HCT116 (cell line): ENCODE data around the gene GFPT2. TPM values are rescaled to one million over a fixed set of nuclear protein-coding genes. Genes with fewer than 3 reads are reported as not detected.

Experiments
- ATAC-seq: fragments of 200-7000 bp; cut with Tn5 transposase; 2 replicates; pipeline ENCODE4 v1.9.1; 2020; ENCODE audit warnings: mild to moderate bottlenecking, moderate library complexity
- BruUV-seq: library from RNA; stranded (reverse); fragments of 400-500 nt; replicated peaks from 2 replicates; lab custom pipeline; 2021; lab: Mats Ljungman, UMichigan
- CTCF ChIA-PET: fragments of 300-600 bp; sonication (Branson Sonifier 250); formaldehyde crosslinking; loops from one replicate; lab custom pipeline; 2021; ENCODE audit warnings: antibody characterized with exemption; lab: Charles Lee
- POLR2A ChIA-PET: fragments of 300-600, 350-600 bp; sonication (Branson Sonifier 250); formaldehyde crosslinking; loops from one replicate; lab custom pipeline; 2021; ENCODE audit warnings: antibody characterized with exemption; lab: Charles Lee
- RAD21 ChIA-PET, 2 experiments: fragments of 300-600 bp; sonication (Branson Sonifier 250); formaldehyde crosslinking; loops; one replicate each; lab custom pipeline; 2023; ENCODE audit warnings: low total read pairs in 2 of 2; ENCODE audit not compliant: uncharacterized antibody in 2 of 2, unreplicated experiment in 2 of 2, low non-redundant PET in 1 of 2; lab: Charles Lee
- DNase-seq: peaks from one replicate; pipeline ENCODE4 v3.0.0-alpha.2; 2010; ENCODE audit warnings: low read depth, low spot score
- H2AFZ ChIP-seq: fragments of 200-600 bp; shearing (Covaris generic), sonication (generic); 2 replicates; pipeline ENCODE4 v1.6.1; 2017; ENCODE audit warnings: low read depth, mixed run types, mixed read lengths, antibody characterized with exemption, low read length; ENCODE audit not compliant: poor library complexity, severe bottlenecking
- H3K27ac ChIP-seq: 2 replicates; pipeline ENCODE4 v1.5.1; 2012; ENCODE audit warnings: low read depth, low read length
- H3K27me3 ChIP-seq: fragments of 200-600 bp; sonication (generic); 2 replicates; pipeline ENCODE4 v1.6.1; 2016; ENCODE audit warnings: mixed run types, low read length, mixed read lengths; ENCODE audit not compliant: insufficient read depth
- H3K36me3 ChIP-seq, 2 experiments: fragments of 200-500 bp in 1 of 2; fragments of 200-600 bp in 1 of 2; sonication (Bioruptor generic) in 1 of 2; sonication (generic) in 1 of 2; 2 replicates each; pipeline versions ENCODE4 v1.5.1 to v1.6.1; 2014 to 2016; ENCODE audit warnings: low read length in 2 of 2, inconsistent platforms in 1 of 2, mixed read lengths in 1 of 2, mixed run types in 1 of 2; ENCODE audit not compliant: insufficient read depth in 2 of 2, control insufficient read depth in 1 of 2
- H3K4me1 ChIP-seq, 2 experiments: fragments of 200-600 bp in 1 of 2; sonication (generic) in 1 of 2; 2 replicates each; pipeline versions ENCODE4 v1.5.1 to v1.6.1; 2012 to 2017; ENCODE audit warnings: low read length in 2 of 2, inconsistent platforms in 1 of 2, mild to moderate bottlenecking in 1 of 2, mixed read lengths in 1 of 2, mixed run types in 1 of 2, moderate library complexity in 1 of 2; ENCODE audit not compliant: insufficient read depth in 2 of 2, control insufficient read depth in 1 of 2
- H3K4me2 ChIP-seq: fragments of 200-600 bp; sonication (generic); 2 replicates; pipeline ENCODE4 v1.6.1; 2017; ENCODE audit warnings: mixed run types, low read length, mixed read lengths
- H3K4me3 ChIP-seq, 2 experiments: fragments of 200-600 bp in 1 of 2; sonication (generic) in 1 of 2; replicated peaks in 1 of 2; 2 replicates each; pipeline ENCODE4 v1.5.1; 2011 to 2016; ENCODE audit warnings: low read length in 2 of 2, control low read depth in 1 of 2, low read depth in 1 of 2, mild to moderate bottlenecking in 1 of 2, mixed read lengths in 1 of 2, mixed run types in 1 of 2
- H3K79me2 ChIP-seq: fragments of 200-600 bp; sonication (generic); 2 replicates; pipeline ENCODE4 v1.6.1; 2017; ENCODE audit warnings: mild to moderate bottlenecking, mixed run types, low read length, moderate library complexity, mixed read lengths; ENCODE audit not compliant: insufficient read depth
- H3K9ac ChIP-seq: fragments of 200-600 bp; sonication (generic); 2 replicates; pipeline ENCODE4 v1.6.1; 2016; ENCODE audit warnings: low read length, mixed read lengths
- H3K9me2 ChIP-seq: fragments of 200-600 bp; sonication (generic), shearing (Covaris generic); 2 replicates; pipeline ENCODE4 v1.6.1; 2017; ENCODE audit warnings: mixed run types, mild to moderate bottlenecking, moderate library complexity; ENCODE audit not compliant: insufficient read depth
- H3K9me3 ChIP-seq, 2 experiments: fragments of 200-500 bp in 1 of 2; fragments of 200-600 bp in 1 of 2; sonication (Bioruptor generic) in 1 of 2; sonication (generic) in 1 of 2; 2 replicates each; pipeline ENCODE4 v1.6.1; 2014 to 2017; ENCODE audit warnings: low read length in 2 of 2, mixed read lengths in 2 of 2, inconsistent platforms in 1 of 2, low read depth in 1 of 2, mild to moderate bottlenecking in 1 of 2, mixed run types in 1 of 2, moderate library complexity in 1 of 2; ENCODE audit not compliant: control insufficient read depth in 1 of 2, insufficient read depth in 1 of 2
- H4K20me1 ChIP-seq: fragments of 200-600 bp; sonication (generic), shearing (Covaris generic); 2 replicates; pipeline ENCODE4 v1.6.1; 2017; ENCODE audit warnings: mixed run types, mild to moderate bottlenecking, moderate library complexity; ENCODE audit not compliant: insufficient read depth
- CBX3 ChIP-seq: IDR thresholded peaks from 2 replicates; pipeline ENCODE4 v1.6.1; 2012; ENCODE audit warnings: low read depth
- CEBPB ChIP-seq: IDR thresholded peaks from 2 replicates; pipeline ENCODE4 v1.6.1; 2012; ENCODE audit warnings: low read depth
- EGR1 ChIP-seq: IDR thresholded peaks from 2 replicates; pipeline ENCODE4 v1.6.1; 2012; ENCODE audit warnings: low read depth
- ELF1 ChIP-seq: IDR thresholded peaks from 2 replicates; pipeline ENCODE4 v1.6.1; 2012; ENCODE audit warnings: low read depth, borderline replicate concordance
- EZH2 ChIP-seq: fragments of 200-600 bp; sonication (generic); IDR thresholded peaks from 2 replicates; pipeline ENCODE4 v1.6.1; 2017; ENCODE audit warnings: antibody characterized with exemption, mixed run types
- FOSL1 ChIP-seq: IDR thresholded peaks from 2 replicates; pipeline ENCODE4 v1.6.1; 2012; ENCODE audit warnings: low read depth
- POLR2A ChIP-seq: IDR thresholded peaks from 2 replicates; pipeline ENCODE4 v1.7.0; 2011; ENCODE audit warnings: borderline replicate concordance; ENCODE audit not compliant: insufficient read depth, insufficient read length; ENCODE audit errors: extremely low read depth
- POLR2AphosphoS5 ChIP-seq: IDR thresholded peaks from 2 replicates; pipeline ENCODE4 v1.6.1; 2011; ENCODE audit warnings: mild to moderate bottlenecking, low read depth, low read length, moderate library complexity
- RAD21 ChIP-seq: IDR thresholded peaks from 2 replicates; pipeline ENCODE4 v1.6.1; 2012; ENCODE audit warnings: low read depth, mild to moderate bottlenecking
- SP1 ChIP-seq: IDR thresholded peaks from 2 replicates; pipeline ENCODE4 v1.6.1; 2012; ENCODE audit warnings: low read depth
- SRF ChIP-seq: IDR thresholded peaks from 2 replicates; pipeline ENCODE4 v1.6.1; 2012; ENCODE audit warnings: low read depth
- TCF7L2 ChIP-seq: IDR thresholded peaks from 2 replicates; pipeline ENCODE4 v1.7.0; 2011; ENCODE audit warnings: borderline replicate concordance, inconsistent platforms; ENCODE audit not compliant: insufficient read depth, insufficient read length; ENCODE audit errors: extremely low read depth
- YY1 ChIP-seq: IDR thresholded peaks from 2 replicates; pipeline ENCODE4 v1.6.1; 2011; ENCODE audit warnings: low read length, low read depth, moderate library complexity, mild to moderate bottlenecking; ENCODE audit not compliant: insufficient replicate concordance; ENCODE audit errors: extremely low read depth
- ZFX ChIP-seq: fragments of 450-650 bp; IDR thresholded peaks from 2 replicates; pipeline ENCODE4 v1.6.1; 2017
- ZNF274 ChIP-seq: fragments of 200-500 bp; sonication (Bioruptor generic); IDR thresholded peaks from 2 replicates; pipeline ENCODE4 v1.6.1; 2014; ENCODE audit warnings: mild to moderate bottlenecking, low read depth, low read length, inconsistent platforms
- intact Hi-C: fragments of 100-400 bp; cut with micrococcal nuclease; formaldehyde crosslinking; loops from 2 replicates; pipeline ENCODE4 v1.10.0; 2022
- total RNA-seq: library from RNA; stranded (reverse); gene quantifications from one replicate; pipeline ENCODE4 v1.2.1, GENCODE V29; 2021; ENCODE audit not compliant: unreplicated experiment
- TF ChIP-seq, protein P1 (sequence below): IDR thresholded peaks from 2 replicates; pipeline ENCODE4 v1.6.1; 2012; ENCODE audit warnings: low read depth
- TF ChIP-seq, protein P2 (sequence below), 3 experiments: fragments of 200-600 bp in 1 of 3; sonication (generic) in 1 of 3; IDR thresholded peaks in 2 of 3; conservative IDR thresholded peaks in 1 of 3; 2 replicates each; pipeline ENCODE4 v1.5.1; 2012 to 2017; ENCODE audit warnings: low read depth in 2 of 3, low read length in 2 of 3, antibody characterized with exemption in 1 of 3, borderline replicate concordance in 1 of 3, control low read depth in 1 of 3, mild to moderate bottlenecking in 1 of 3, mixed read lengths in 1 of 3, mixed run types in 1 of 3, moderate library complexity in 1 of 3; ENCODE audit not compliant: insufficient read depth in 1 of 3
- TF ChIP-seq, protein P3 (sequence below): IDR thresholded peaks from 2 replicates; pipeline ENCODE4 v1.6.1; 2012

The GFPT2 gene
- total RNA-seq, 1 experiment from 2014 or later: 16.1 TPM

DNA sequence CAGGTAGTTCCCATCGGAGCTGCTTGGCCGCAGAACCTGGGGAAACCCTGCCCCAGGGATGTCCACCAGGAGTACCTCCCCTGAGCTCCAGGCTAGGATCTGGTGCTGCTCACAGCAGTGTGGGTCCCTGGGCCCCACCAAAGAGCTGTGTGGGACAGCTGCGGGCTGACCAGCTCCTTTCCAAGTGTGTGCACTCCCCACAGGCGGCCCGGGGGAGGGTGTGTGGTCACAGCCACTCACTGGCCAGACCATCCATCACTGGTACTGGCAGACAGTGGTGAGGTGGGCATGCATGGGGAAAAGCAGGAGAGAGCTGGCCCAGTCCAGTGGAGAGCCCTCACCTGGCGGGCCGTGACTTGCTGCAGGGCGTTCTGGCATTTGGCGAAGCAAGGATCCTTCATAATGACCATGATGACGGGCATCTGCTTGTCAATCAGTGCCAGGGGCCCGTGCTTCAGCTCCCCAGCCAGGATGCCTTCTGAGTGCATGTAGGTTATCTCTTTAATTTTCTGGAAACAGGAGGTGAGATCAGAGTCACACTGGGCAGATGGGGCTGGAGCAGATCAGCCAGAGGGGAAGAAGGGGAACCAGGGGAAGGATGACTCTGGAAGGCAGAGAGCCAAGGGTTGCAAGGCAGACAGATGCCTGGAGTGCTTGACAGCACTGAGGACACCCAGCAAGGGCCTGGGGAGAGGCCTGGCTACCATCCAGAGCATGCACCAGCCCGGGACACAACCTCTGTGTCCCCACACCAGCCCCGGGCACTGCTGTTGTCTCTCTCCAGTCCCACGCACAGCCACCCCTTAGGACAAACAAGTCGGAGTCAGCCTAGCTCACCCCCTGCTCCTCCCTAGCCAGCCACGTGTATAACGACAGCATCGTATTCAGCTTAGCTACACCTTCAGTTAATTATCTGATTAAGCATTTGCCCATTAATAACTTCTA, 48.4 kb downstream of the GFPT2 start:
- Histone ChIP-seq H3K79me2 (no peaks in the 10 kb centered on the region), H3K27me3 (no peaks in the 10 kb centered on the region), H3K9ac (no peak overlapping the region), H3K4me3 (no peak overlapping the region), H3K27ac (no peak overlapping the region), H3K36me3 (no peaks in the 10 kb centered on the region), H4K20me1 (no peaks in the 10 kb centered on the region), H3K9me3 (no peaks in the 10 kb centered on the region), H2AFZ (no peak overlapping the region), H3K4me1 (no peaks in the 10 kb centered on the region), H3K9me2 (no peaks in the 10 kb centered on the region), H3K4me2 (no peak overlapping the region)
- TF ChIP-seq POLR2A (no peak), EGR1 (no peak), SRF (no peak), CEBPB (no peak), YY1 (no peak), ZFX (no peak), RAD21 (no peak), TCF7L2 (no peak), POLR2AphosphoS5 (no peak), ZNF274 (no peak), SP1 (no peak), FOSL1 (no peak), ELF1 (no peak), EZH2 (no peak), CBX3 (no peak)
- TF ChIP-seq, protein P1, sequence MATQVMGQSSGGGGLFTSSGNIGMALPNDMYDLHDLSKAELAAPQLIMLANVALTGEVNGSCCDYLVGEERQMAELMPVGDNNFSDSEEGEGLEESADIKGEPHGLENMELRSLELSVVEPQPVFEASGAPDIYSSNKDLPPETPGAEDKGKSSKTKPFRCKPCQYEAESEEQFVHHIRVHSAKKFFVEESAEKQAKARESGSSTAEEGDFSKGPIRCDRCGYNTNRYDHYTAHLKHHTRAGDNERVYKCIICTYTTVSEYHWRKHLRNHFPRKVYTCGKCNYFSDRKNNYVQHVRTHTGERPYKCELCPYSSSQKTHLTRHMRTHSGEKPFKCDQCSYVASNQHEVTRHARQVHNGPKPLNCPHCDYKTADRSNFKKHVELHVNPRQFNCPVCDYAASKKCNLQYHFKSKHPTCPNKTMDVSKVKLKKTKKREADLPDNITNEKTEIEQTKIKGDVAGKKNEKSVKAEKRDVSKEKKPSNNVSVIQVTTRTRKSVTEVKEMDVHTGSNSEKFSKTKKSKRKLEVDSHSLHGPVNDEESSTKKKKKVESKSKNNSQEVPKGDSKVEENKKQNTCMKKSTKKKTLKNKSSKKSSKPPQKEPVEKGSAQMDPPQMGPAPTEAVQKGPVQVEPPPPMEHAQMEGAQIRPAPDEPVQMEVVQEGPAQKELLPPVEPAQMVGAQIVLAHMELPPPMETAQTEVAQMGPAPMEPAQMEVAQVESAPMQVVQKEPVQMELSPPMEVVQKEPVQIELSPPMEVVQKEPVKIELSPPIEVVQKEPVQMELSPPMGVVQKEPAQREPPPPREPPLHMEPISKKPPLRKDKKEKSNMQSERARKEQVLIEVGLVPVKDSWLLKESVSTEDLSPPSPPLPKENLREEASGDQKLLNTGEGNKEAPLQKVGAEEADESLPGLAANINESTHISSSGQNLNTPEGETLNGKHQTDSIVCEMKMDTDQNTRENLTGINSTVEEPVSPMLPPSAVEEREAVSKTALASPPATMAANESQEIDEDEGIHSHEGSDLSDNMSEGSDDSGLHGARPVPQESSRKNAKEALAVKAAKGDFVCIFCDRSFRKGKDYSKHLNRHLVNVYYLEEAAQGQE: no peak
- TF ChIP-seq, protein P2, sequence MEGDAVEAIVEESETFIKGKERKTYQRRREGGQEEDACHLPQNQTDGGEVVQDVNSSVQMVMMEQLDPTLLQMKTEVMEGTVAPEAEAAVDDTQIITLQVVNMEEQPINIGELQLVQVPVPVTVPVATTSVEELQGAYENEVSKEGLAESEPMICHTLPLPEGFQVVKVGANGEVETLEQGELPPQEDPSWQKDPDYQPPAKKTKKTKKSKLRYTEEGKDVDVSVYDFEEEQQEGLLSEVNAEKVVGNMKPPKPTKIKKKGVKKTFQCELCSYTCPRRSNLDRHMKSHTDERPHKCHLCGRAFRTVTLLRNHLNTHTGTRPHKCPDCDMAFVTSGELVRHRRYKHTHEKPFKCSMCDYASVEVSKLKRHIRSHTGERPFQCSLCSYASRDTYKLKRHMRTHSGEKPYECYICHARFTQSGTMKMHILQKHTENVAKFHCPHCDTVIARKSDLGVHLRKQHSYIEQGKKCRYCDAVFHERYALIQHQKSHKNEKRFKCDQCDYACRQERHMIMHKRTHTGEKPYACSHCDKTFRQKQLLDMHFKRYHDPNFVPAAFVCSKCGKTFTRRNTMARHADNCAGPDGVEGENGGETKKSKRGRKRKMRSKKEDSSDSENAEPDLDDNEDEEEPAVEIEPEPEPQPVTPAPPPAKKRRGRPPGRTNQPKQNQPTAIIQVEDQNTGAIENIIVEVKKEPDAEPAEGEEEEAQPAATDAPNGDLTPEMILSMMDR (IDR thresholded peaks at IDR 0.05 in 2 of 3, conservative IDR thresholded peaks at IDR 0.05 in 1 of 3; ENCODE audit: borderline replicate concordance in 1 of 3, insufficient read depth in 1 of 3, low read depth in 2 of 3, low read length in 2 of 3): no peak
- TF ChIP-seq, protein P3, sequence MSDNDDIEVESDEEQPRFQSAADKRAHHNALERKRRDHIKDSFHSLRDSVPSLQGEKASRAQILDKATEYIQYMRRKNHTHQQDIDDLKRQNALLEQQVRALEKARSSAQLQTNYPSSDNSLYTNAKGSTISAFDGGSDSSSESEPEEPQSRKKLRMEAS: no peak
- DNase-seq (no peak), ATAC-seq (no peak)
- ChIA-PET POLR2A (no interaction called here), RAD21 (no interaction called here), CTCF (interaction anchor here (1.4 kb wide), 1 partner anchor 11 kb away, joined by 4 read pairs; no protein-coding TSS in a partner anchor)
- intact Hi-C loops: no loop called here
- no TSS peak for BruUV-seq
